Mesenchymal stem cell (in vitro differentiated cells and primary cell): ENCODE measurements around the gene RFTN1.

Source experiments
- DNase-seq: peaks from one replicate; pipeline ENCODE4 v3.0.0-alpha.2; 2013
- H2AFZ ChIP-seq: one replicate; pipeline ENCODE4 v1.6.1; 2013; ENCODE audit warnings: low read depth, mild to moderate bottlenecking, control low read depth, inconsistent platforms, low read length, moderate library complexity
- H2AK5ac ChIP-seq: 2 replicates; pipeline ENCODE4 v1.6.1; 2013; ENCODE audit warnings: low read length, moderate library complexity, mild to moderate bottlenecking, inconsistent platforms; ENCODE audit not compliant: severe bottlenecking
- H2BK120ac ChIP-seq: one replicate; pipeline ENCODE4 v1.6.1; 2013; ENCODE audit warnings: low read depth, mild to moderate bottlenecking, inconsistent platforms, low read length, moderate library complexity
- H2BK12ac ChIP-seq, 2 experiments: one replicate each; pipeline ENCODE4 v1.6.1; 2013; ENCODE audit warnings: inconsistent platforms in 2 of 2, low read length in 2 of 2, mild to moderate bottlenecking in 2 of 2, moderate library complexity in 2 of 2, control low read depth in 1 of 2
- H2BK15ac ChIP-seq: one replicate; pipeline ENCODE4 v1.6.1; 2013; ENCODE audit warnings: mild to moderate bottlenecking, low read depth, inconsistent platforms; ENCODE audit not compliant: poor library complexity, severe bottlenecking
- H2BK5ac ChIP-seq: 2 replicates; pipeline ENCODE4 v1.6.1; 2013; ENCODE audit warnings: low read depth, mild to moderate bottlenecking, low read length, control low read depth, inconsistent platforms; ENCODE audit not compliant: poor library complexity, severe bottlenecking
- H3K14ac ChIP-seq, 2 experiments: one replicate each; pipeline ENCODE4 v1.6.1; 2013; ENCODE audit warnings: inconsistent platforms in 2 of 2, low read length in 2 of 2, control low read depth in 1 of 2, mild to moderate bottlenecking in 1 of 2, moderate library complexity in 1 of 2
- H3K18ac ChIP-seq, 2 experiments: one replicate each; pipeline ENCODE4 v1.6.1; 2013; ENCODE audit warnings: inconsistent platforms in 2 of 2, low read length in 2 of 2, control low read depth in 1 of 2, low read depth in 1 of 2, mild to moderate bottlenecking in 1 of 2
- H3K23ac ChIP-seq, 2 experiments: one replicate each; pipeline ENCODE4 v1.6.1; 2013; ENCODE audit warnings: inconsistent platforms in 2 of 2, low read length in 2 of 2, mild to moderate bottlenecking in 2 of 2, moderate library complexity in 2 of 2, control low read depth in 1 of 2
- H3K27ac ChIP-seq: 2 replicates; pipeline ENCODE4 v1.5.1; 2013; ENCODE audit warnings: mild to moderate bottlenecking, moderate library complexity, low read length, control low read depth, inconsistent platforms; ENCODE audit not compliant: poor library complexity, severe bottlenecking
- H3K27me3 ChIP-seq, 2 experiments: 2 replicates each; pipeline versions ENCODE4 v1.6.1 to v1.7.0; 2013; ENCODE audit warnings: low read length in 2 of 2, mild to moderate bottlenecking in 2 of 2, moderate library complexity in 2 of 2, control low read depth in 1 of 2, inconsistent platforms in 1 of 2; ENCODE audit not compliant: control insufficient read depth in 1 of 2, insufficient read depth in 1 of 2
- H3K36me3 ChIP-seq, 2 experiments: 2 replicates each; pipeline versions ENCODE4 v1.6.1 to v1.7.0; 2013; ENCODE audit warnings: low read length in 2 of 2, control low read depth in 1 of 2, inconsistent platforms in 1 of 2, low read depth in 1 of 2, mild to moderate bottlenecking in 1 of 2; ENCODE audit not compliant: insufficient read depth in 2 of 2, control insufficient read depth in 1 of 2
- H3K4ac ChIP-seq, 2 experiments: one replicate each; pipeline ENCODE4 v1.6.1; 2013; ENCODE audit warnings: inconsistent platforms in 2 of 2, low read length in 2 of 2, mild to moderate bottlenecking in 2 of 2, moderate library complexity in 2 of 2, control low read depth in 1 of 2, low read depth in 1 of 2
- H3K4me1 ChIP-seq: 2 replicates; pipeline ENCODE4 v1.6.1; 2013; ENCODE audit warnings: low read depth, low read length, control low read depth; ENCODE audit not compliant: control insufficient read depth, insufficient read depth
- H3K4me2 ChIP-seq: 2 replicates; pipeline ENCODE4 v1.6.1; 2013; ENCODE audit warnings: low read length, mild to moderate bottlenecking, inconsistent platforms; ENCODE audit not compliant: poor library complexity, severe bottlenecking
- H3K4me3 ChIP-seq, 2 experiments: 2 replicates each; pipeline versions ENCODE4 v1.5.1 to v1.7.0; 2013; ENCODE audit warnings: low read length in 2 of 2, mild to moderate bottlenecking in 2 of 2, control low read depth in 1 of 2, low read depth in 1 of 2; ENCODE audit not compliant: insufficient read depth in 1 of 2
- H3K79me1 ChIP-seq: replicated peaks from 2 replicates; pipeline ENCODE4 v1.6.1; 2013; ENCODE audit warnings: mild to moderate bottlenecking, control low read depth, low read length, inconsistent platforms; ENCODE audit not compliant: poor library complexity, severe bottlenecking
- H3K9ac ChIP-seq: 2 replicates; pipeline ENCODE4 v1.7.0; 2013; ENCODE audit warnings: mild to moderate bottlenecking, low read length, moderate library complexity
- H3K9me3 ChIP-seq: 2 replicates; pipeline ENCODE4 v1.7.0; 2013; ENCODE audit warnings: mild to moderate bottlenecking, low read length; ENCODE audit not compliant: control insufficient read depth
- H4K8ac ChIP-seq: one replicate; pipeline ENCODE4 v1.6.1; 2013; ENCODE audit warnings: inconsistent platforms, mild to moderate bottlenecking, low read length, moderate library complexity
- H4K91ac ChIP-seq: one replicate; pipeline ENCODE4 v1.6.1; 2013; ENCODE audit warnings: mild to moderate bottlenecking, low read length, inconsistent platforms
- WGBS: methylation state at CpG from one replicate; pipeline ENCODE4 v1.1.7; 2013; ENCODE audit warnings: mixed read lengths; 5-methylcytosine and 5-hydroxymethylcytosine counted together

RFTN1 gene

GRCh38 chr3:16415911-16416476, 97.5 kb downstream of the RFTN1 start:
- Histone ChIP-seq H3K4me2 (no peak overlapping the region), H2BK12ac (no peak overlapping the region), H2BK120ac (no peak overlapping the region), H3K4me1 (peaks cover 16% of the 10 kb centered on the region), H3K14ac (no peak overlapping the region), H3K27me3 (no peaks in the 10 kb centered on the region), H3K79me1 (peaks cover 38% of the 10 kb centered on the region), H2AFZ (no peak overlapping the region), H2BK15ac (no peak overlapping the region), H3K4ac (no peak overlapping the region), H3K36me3 (no peaks in the 10 kb centered on the region), H2AK5ac (no peak overlapping the region), H4K8ac (no peak overlapping the region), H2BK5ac (no peak overlapping the region), H3K4me3 (no peak overlapping the region), H3K23ac (no peak overlapping the region), H3K27ac (peak overlapping the region; percentile 89), H3K18ac (no peak overlapping the region), H4K91ac (no peak overlapping the region), H3K9me3 (no peaks in the 10 kb centered on the region), H3K9ac (no peak overlapping the region)
- no peak for DNase-seq
- 100% methylated on average over 2 of the region's 3 CpGs for WGBS

GRCh38 chr3:16413321-16413720, 100.2 kb downstream of the RFTN1 start:
- Histone ChIP-seq H3K23ac (no peak overlapping the region), H3K9me3 (no peaks in the 10 kb centered on the region), H3K4me1 (peaks cover 17% of the 10 kb centered on the region), H2BK5ac (no peak overlapping the region), H3K79me1 (peaks cover 37% of the 10 kb centered on the region), H2BK120ac (no peak overlapping the region), H4K8ac (no peak overlapping the region), H3K14ac (no peak overlapping the region), H3K27me3 (no peaks in the 10 kb centered on the region), H2AFZ (no peak overlapping the region), H3K4me2 (no peak overlapping the region), H3K36me3 (peaks cover 5 to 9% of the 10 kb centered on the region in 2 experiments), H3K4ac (no peak overlapping the region), H3K18ac (no peak overlapping the region), H3K4me3 (no peak overlapping the region), H2AK5ac (no peak overlapping the region), H3K9ac (no peak overlapping the region), H3K27ac (no peak overlapping the region), H4K91ac (no peak overlapping the region), H2BK15ac (no peak overlapping the region), H2BK12ac (no peak overlapping the region)
- no peak for DNase-seq
- 100% methylated on average over 2 of the region's 2 CpGs for WGBS

GRCh38 chr3:16412192-16412800, 101.2 kb downstream of the RFTN1 start:
- H3K27ac ChIP-seq, result no peak overlapping the region
- H2AK5ac ChIP-seq, result peak overlapping the region; percentile 44
- no peak overlapping the region for H3K4me3 ChIP-seq
- H2BK120ac ChIP-seq, result no peak overlapping the region
- no peak overlapping the region for H2BK12ac ChIP-seq
- H3K18ac ChIP-seq, result peak overlapping the region in 1 of 2 experiments; percentile 17
- H3K4me2 ChIP-seq, result no peak overlapping the region
- no peaks in the 10 kb centered on the region for H3K9me3 ChIP-seq
- no peak overlapping the region for H4K91ac ChIP-seq
- WGBS, result 100% methylated on average over 1 of the region's 1 CpG
- H2AFZ ChIP-seq, result no peak overlapping the region
- no peak overlapping the region for H3K23ac ChIP-seq
- no peak overlapping the region for H3K14ac ChIP-seq
- H3K4me1 ChIP-seq, result peaks cover 19% of the 10 kb centered on the region
- DNase-seq, result no peak
- H3K4ac ChIP-seq, result no peak overlapping the region
- peaks cover 8 to 18% of the 10 kb centered on the region in 2 experiments for H3K36me3 ChIP-seq
- H2BK5ac ChIP-seq, result no peak overlapping the region
- no peak overlapping the region for H4K8ac ChIP-seq
- H2BK15ac ChIP-seq, result no peak overlapping the region
- no peak overlapping the region for H3K9ac ChIP-seq
- H3K79me1 ChIP-seq, result peaks cover 35% of the 10 kb centered on the region
- H3K27me3 ChIP-seq, result no peaks in the 10 kb centered on the region

GRCh38 chr3:16411441-16411840, 102.1 kb downstream of the RFTN1 start:
- H2BK5ac ChIP-seq, result no peak overlapping the region
- H3K27me3 ChIP-seq, result no peaks in the 10 kb centered on the region
- H3K14ac ChIP-seq, result no peak overlapping the region
- H2AK5ac ChIP-seq, result no peak overlapping the region
- no peak overlapping the region for H3K9ac ChIP-seq
- H2BK12ac ChIP-seq, result no peak overlapping the region
- DNase-seq, result no peak
- H2BK15ac ChIP-seq, result no peak overlapping the region
- H3K9me3 ChIP-seq, result no peaks in the 10 kb centered on the region
- H3K4ac ChIP-seq, result no peak overlapping the region
- H2BK120ac ChIP-seq, result no peak overlapping the region
- H3K4me1 ChIP-seq, result peaks cover 22% of the 10 kb centered on the region
- H3K27ac ChIP-seq, result no peak overlapping the region
- no peak overlapping the region for H3K4me3 ChIP-seq
- H4K91ac ChIP-seq, result no peak overlapping the region
- peaks cover 35% of the 10 kb centered on the region for H3K79me1 ChIP-seq
- no peak overlapping the region for H4K8ac ChIP-seq
- no peak overlapping the region for H2AFZ ChIP-seq
- WGBS, result 99% methylated on average over 2 of the region's 2 CpGs
- H3K4me2 ChIP-seq, result no peak overlapping the region
- peaks cover 8 to 18% of the 10 kb centered on the region in 2 experiments for H3K36me3 ChIP-seq
- no peak overlapping the region for H3K23ac ChIP-seq
- no peak overlapping the region for H3K18ac ChIP-seq
